HG02938 (cell line): ENCODE data around the gene CD46.

Experiments
- ATAC-seq: cut with Tn5 transposase; IDR thresholded peaks from one replicate; pipeline ENCODE4 v1.9.1; 2021; ENCODE audit warnings: mild to moderate bottlenecking, moderate library complexity; ENCODE audit not compliant: unreplicated experiment

CD46 gene

GRCh38 chr1:207793327-207793726 lies 41.5 kb downstream of the CD46 start:
- no peak for ATAC-seq

GRCh38 chr1:207794861-207795260 lies 43.0 kb downstream of the CD46 start:
- ATAC-seq, result no peak

- ATAC-seq, result peak; percentile 73
Measured at GRCh38 chr1:207797229-207797973, 45.5 kb downstream of the CD46 start.

DNA sequence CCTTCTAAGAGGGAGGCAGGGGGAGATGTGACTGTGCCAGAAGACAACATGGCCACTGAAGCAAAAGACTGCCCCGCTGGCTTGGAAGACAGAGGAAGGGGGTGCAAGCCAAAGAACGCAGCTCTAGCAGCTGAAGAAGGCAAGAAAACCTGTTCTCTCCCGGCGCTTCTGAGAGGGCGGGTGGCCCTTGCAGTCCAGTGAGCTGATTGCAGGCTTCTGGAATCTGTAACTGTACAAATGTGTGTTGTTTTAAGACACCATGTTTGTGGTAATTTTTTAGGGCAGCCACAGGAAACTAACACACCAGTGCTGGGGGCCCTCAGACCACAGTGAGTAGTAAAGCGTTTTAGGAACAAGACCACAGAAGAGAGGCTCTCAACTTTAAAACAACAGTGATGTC lies 47.0 kb downstream of the CD46 start:
- peak; percentile 35 for ATAC-seq

DNA sequence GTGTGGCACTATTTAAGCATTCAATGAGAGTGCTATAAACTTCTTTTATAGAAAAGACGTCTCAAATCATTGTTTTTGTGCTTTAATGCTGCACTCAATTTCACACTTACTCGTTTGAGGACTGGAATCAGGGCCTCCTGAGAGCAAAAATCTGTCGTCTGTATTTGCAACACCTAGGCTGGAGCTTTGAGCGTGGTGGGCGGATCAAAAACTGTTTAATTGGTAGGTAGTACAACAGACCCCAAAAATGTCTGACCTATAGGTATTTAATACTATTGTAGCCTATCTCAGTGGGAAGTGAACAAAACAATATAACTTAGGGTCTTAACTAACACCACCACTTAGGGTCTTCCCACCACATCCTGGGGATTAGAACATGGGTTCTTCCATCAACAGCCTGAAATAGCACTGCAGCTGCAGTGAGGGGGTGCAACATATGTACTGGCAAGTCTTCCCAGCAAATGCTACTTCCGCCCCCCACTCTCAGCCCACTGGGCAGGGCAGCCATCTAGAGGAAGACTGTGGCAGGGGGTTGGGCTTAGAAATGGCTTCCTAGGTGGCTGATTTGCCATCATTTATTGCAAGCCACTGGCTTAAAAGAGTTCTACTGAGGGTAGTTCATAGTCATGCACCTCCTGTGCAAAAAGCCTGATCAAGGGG lies 48.3 kb downstream of the CD46 start:
- no peak for ATAC-seq

- no peak for ATAC-seq
Measured at GRCh38 chr1:207801819-207802218, 50.0 kb downstream of the CD46 start.

DNA sequence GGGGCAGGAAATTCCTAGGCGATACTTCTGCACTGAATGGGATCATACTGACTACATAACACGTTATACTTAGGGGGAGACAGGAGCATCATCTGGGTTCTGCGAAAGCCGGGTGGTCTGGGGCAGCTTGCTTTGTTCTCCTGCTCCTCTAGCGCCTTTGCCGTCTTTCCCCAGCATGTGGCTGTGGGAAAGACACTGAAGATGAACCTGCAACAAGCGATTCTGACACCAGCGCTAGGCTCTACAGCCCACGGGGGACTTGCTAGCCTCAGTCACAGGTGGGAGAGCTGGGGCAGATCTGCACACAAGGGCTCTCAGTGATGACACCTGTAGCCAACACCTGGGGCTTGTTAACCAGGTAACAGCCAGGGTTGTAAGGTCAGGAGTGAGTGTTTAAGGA lies 51.8 kb downstream of the CD46 start:
- no peak for ATAC-seq

GRCh38 chr1:207804721-207805468 lies 53.0 kb downstream of the CD46 start:
- ATAC-seq, result no peak

- no peak for ATAC-seq
Measured at GRCh38 chr1:207805841-207806421, 54.1 kb downstream of the CD46 start.

- ATAC-seq, result no peak
Measured at GRCh38 chr1:207806531-207807325, 54.9 kb downstream of the CD46 start.

DNA sequence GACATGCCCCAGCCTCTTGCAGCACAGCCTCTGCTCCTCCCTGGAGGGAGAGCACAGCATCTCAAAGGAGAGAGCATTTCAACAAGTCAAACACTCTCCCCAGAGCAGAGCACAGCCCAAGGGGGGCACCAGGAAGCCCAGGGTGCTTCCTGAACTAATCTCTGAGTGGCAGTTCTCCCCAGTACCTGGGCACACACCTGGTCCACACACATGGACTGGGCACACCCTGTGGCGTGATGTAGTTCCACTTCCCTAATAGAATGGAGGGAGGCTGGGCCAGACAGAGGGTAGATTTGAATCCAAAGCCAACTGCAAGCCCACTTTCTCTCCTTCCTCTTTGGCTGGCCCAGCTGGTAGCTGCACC lies 55.5 kb downstream of the CD46 start:
- no peak for ATAC-seq

DNA sequence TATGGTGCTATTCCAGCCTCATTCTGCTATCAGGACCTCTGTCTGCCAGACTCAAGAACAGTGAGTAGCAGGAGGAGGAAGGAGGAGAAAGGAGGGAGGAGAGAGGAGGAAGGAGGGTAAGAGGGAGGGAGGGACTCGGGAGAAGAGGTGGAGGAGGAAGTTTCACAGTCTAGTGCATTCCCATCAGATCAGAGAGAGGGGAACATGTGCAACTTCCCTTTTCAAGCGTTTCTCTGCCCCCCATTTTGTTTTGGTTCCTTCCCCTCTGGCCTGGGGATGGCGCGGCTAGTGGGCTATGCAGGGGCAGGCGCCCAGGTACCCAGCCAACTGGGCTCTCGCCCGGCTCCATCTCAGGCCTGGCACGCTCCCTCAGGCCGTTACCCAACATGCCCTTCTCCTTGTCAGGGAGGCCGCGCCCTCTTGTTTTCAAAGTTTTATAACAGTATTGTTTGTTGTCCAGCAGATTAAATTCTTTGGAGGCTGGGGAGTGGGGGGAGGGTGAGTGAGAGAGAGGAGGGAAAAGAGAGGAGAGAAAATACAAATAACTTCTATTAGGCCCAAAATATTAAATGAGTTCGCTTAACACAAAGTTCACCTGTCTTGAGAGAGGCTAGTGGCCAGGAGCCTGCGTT lies 56.0 kb downstream of the CD46 start:
- no peak for ATAC-seq

GRCh38 chr1:207808322-207808705 lies 56.5 kb downstream of the CD46 start:
- ATAC-seq, result no peak

DNA sequence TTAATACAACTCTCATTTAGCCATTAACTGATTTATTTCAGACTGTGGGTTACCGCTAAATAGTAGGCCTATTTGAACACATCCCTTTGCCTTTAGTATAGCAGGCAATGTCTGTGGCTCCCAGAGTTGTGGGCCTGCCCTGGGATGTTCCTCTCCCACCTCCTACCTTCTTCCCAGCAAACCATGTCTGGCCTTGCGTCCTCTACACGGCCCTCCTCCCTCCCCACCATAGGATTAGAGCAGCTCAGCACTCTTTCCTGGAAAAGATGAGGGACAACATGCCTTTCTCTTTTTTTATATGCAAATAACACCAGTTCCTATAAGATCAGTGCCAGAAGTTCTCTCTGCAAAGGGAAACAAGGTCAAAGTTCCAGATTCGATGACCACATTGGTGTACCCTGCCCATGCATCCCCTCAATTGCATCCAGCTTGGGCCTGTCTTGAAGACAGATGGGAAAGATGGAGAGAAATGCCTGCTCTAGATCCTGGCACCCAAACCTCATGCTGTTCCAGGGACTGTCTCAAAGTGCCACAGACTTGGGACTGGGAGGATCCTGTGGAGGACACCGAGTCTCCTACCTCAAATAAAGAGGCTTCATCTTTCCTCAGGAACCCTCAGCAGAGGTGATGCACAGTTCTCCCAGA lies 57.2 kb downstream of the CD46 start:
- no peak for ATAC-seq

GRCh38 chr1:207810173-207810572 lies 58.3 kb downstream of the CD46 start:
- no peak for ATAC-seq

DNA sequence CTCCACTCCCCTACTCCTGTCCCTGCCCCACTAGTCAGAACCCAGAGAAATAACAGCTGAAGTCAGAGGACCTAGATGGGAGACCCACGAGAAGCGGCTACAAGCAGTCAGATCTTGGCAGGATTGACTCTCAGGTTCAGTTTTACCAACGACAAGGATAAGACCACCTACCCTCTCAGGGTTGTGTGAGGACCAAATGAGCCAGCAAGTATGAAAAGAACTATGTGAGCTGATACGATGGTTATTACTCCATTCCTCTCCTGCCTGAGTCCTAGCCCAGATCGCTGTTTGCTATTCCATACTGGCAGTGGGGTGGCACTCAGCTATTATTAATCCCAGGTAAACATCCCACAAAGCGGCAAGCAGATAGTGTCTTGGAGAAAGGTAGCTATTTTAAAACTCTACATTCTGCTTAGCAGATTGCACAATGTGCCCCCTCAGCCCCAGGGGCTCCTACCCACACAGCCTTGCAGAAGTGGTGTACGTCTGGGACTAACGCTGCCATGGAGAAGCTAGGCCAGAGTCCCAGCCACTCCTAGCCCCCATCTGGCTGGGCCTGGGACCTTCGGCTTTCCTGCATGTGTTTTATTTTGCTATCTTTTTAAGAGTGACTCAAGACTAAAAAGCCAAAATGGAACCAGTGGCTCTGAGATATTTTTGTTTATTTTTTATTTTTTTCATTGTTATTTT lies 58.9 kb downstream of the CD46 start:
- ATAC-seq, result no peak

- no peak for ATAC-seq
Measured at GRCh38 chr1:207811319-207811718, 59.5 kb downstream of the CD46 start.

- ATAC-seq, result no peak
Measured at GRCh38 chr1:207811920-207812720, 60.3 kb downstream of the CD46 start.
